K562 (cell line): ENCODE measurements around the gene ZNF627. TPM values are rescaled to one million over a fixed set of nuclear protein-coding genes. Genes with fewer than 3 reads are reported as not detected.
A peak's percentile ranks its signal among the peaks of the same experiment; 100 is the strongest.

ENCODE experiments used
- BRD4 ChIP-seq: fragments of 200-600 bp; sonication (generic); IDR thresholded peaks from 2 replicates; pipeline ENCODE4 v1.6.1; 2017; ENCODE audit warnings: inconsistent platforms
- CBX1 ChIP-seq: sonication (generic); IDR thresholded peaks from 2 replicates; pipeline ENCODE4 v1.6.1; 2016; ENCODE audit warnings: antibody characterized with exemption, low read depth, mild to moderate bottlenecking
- CREM ChIP-seq: IDR thresholded peaks from 2 replicates; pipeline ENCODE4 v1.6.1; 2014; ENCODE audit warnings: antibody characterized with exemption, low read depth
- GATAD2A ChIP-seq: fragments of 450-650 bp; IDR thresholded peaks from 2 replicates; pipeline ENCODE4 v1.6.1; 2017
- GTF2F1 ChIP-seq: IDR thresholded peaks from 2 replicates; pipeline ENCODE4 v1.6.1; 2011; ENCODE audit warnings: low read depth, low read length, improper control_type of control experiment
- IFI16 ChIP-seq: fragments of 250-450 bp; sonication (Bioruptor Pico); IDR thresholded peaks from 2 replicates; pipeline ENCODE4 v2.1.2; 2022; ENCODE audit warnings: mild to moderate bottlenecking, inconsistent platforms
- JUND ChIP-seq, 2 experiments: IDR thresholded peaks; 2 replicates in 1 of 2; 3 replicates in 1 of 2; pipeline ENCODE4 v1.6.1; 2011; ENCODE audit warnings: borderline replicate concordance in 2 of 2, low read depth in 2 of 2, low read length in 2 of 2, improper control_type of control experiment in 1 of 2, missing biosample characterization in 1 of 2, missing genetic modification characterization in 1 of 2, missing genetic modification reagents in 1 of 2
- NCOA1 ChIP-seq: fragments of 450-650 bp; IDR thresholded peaks from 2 replicates; pipeline ENCODE4 v1.6.1; 2016; ENCODE audit warnings: low read depth
- NR2F6 ChIP-seq: fragments of 450-650 bp; formaldehyde crosslinking; IDR thresholded peaks from 2 replicates; pipeline ENCODE4 v1.4.0; 2020; ENCODE audit warnings: mild to moderate bottlenecking
- RFX1 ChIP-seq: fragments of 450-650 bp; IDR thresholded peaks from 2 replicates; pipeline ENCODE4 v1.6.1; 2016; ENCODE audit warnings: mild to moderate bottlenecking, moderate library complexity
- WHSC1 ChIP-seq: IDR thresholded peaks from one replicate; pipeline ENCODE4 v1.6.1; 2012; ENCODE audit warnings: low read length, control low read depth, inconsistent platforms
- ZNF146 ChIP-seq: IDR thresholded peaks from one replicate; pipeline ENCODE4 v1.6.1; 2018; ENCODE audit warnings: missing compliant biosample characterization; ENCODE audit not compliant: unreplicated experiment
- ZNF398 ChIP-seq: fragments of 250-450 bp; sonication (Bioruptor Pico); IDR thresholded peaks from 2 replicates; pipeline ENCODE4 v1.8.0; 2021; ENCODE audit warnings: moderate library complexity, mild to moderate bottlenecking, inconsistent platforms
- ZNF57 ChIP-seq: fragments of 450-650 bp; formaldehyde crosslinking; IDR thresholded peaks from 2 replicates; pipeline ENCODE4 v1.4.0; 2020; ENCODE audit warnings: mild to moderate bottlenecking, moderate library complexity
- polyA plus RNA-seq, 8 experiments: library from polyadenylated mRNA; depleted of rRNA in 4 of 8; stranded (reverse) in 5 of 8; unstranded in 3 of 8; fragments of >200 nt; fragmentation: Nextera tagmentation in 2 of 8; fragmentation: Illumina TruSeq in 1 of 8; extraction: Ambion mirVana in 2 of 8; extraction: Trizol in 1 of 8; gene quantifications; 2 replicates each; pipeline versions ENCODE4 v1.2.1 to v1.2.3, GENCODE V29; 2011 to 2014; ENCODE audit warnings: inconsistent platforms in 1 of 8, missing spikeins in 1 of 8
- total RNA-seq, 7 experiments: library from RNA; depleted of rRNA in 6 of 7; stranded (reverse); fragments of >200 nt in 6 of 7; fragmentation: Illumina TruSeq in 2 of 7; extraction: Trizol in 2 of 7; gene quantifications; 2 replicates each; pipeline versions ENCODE4 v1.2.1 to v1.2.3, GENCODE V29; 2011 to 2021; ENCODE audit warnings: low replicate concordance in 1 of 7
- TF ChIP-seq, protein P1 (sequence below): fragments of 450-650 bp; IDR thresholded peaks from 2 replicates; pipeline ENCODE4 v1.6.1; 2018; ENCODE audit warnings: mild to moderate bottlenecking, low read depth; ENCODE audit not compliant: partially characterized antibody
- TF ChIP-seq, protein P2 (sequence below): fragments of 450-650 bp; IDR thresholded peaks from 2 replicates; pipeline ENCODE4 v1.6.1; 2016; ENCODE audit warnings: low read depth

ZNF627 gene
- total and polyA plus RNA-seq, 9 of the 15 experiments (the other 6 are each of a cell fraction or from before 2014, with no cell fraction given): 6.4 to 19.9 (median 10.6) TPM

- peak; percentile 93 for TF ChIP-seq RFX1
- TF ChIP-seq, protein P1, sequence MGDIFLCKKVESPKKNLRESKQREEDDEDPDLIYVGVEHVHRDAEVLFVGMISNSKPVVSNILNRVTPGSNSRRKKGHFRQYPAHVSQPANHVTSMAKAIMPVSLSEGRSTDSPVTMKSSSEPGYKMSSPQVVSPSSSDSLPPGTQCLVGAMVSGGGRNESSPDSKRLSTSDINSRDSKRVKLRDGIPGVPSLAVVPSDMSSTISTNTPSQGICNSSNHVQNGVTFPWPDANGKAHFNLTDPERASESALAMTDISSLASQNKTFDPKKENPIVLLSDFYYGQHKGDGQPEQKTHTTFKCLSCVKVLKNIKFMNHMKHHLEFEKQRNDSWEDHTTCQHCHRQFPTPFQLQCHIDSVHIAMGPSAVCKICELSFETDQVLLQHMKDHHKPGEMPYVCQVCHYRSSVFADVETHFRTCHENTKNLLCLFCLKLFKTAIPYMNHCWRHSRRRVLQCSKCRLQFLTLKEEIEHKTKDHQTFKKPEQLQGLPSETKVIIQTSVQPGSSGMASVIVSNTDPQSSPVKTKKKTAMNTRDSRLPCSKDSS: no peak
- TF ChIP-seq BRD4: no peak
- no peak for TF ChIP-seq ZNF398
- 0 out of 2 replicates have a peak, but pooled peaks have one; percentile 61 for TF ChIP-seq ZNF57 (CRISPR knock-in tag)
- TF ChIP-seq GATAD2A: peak; percentile 32; the same call in 1 of the 2 replicates
- TF ChIP-seq, protein P2, sequence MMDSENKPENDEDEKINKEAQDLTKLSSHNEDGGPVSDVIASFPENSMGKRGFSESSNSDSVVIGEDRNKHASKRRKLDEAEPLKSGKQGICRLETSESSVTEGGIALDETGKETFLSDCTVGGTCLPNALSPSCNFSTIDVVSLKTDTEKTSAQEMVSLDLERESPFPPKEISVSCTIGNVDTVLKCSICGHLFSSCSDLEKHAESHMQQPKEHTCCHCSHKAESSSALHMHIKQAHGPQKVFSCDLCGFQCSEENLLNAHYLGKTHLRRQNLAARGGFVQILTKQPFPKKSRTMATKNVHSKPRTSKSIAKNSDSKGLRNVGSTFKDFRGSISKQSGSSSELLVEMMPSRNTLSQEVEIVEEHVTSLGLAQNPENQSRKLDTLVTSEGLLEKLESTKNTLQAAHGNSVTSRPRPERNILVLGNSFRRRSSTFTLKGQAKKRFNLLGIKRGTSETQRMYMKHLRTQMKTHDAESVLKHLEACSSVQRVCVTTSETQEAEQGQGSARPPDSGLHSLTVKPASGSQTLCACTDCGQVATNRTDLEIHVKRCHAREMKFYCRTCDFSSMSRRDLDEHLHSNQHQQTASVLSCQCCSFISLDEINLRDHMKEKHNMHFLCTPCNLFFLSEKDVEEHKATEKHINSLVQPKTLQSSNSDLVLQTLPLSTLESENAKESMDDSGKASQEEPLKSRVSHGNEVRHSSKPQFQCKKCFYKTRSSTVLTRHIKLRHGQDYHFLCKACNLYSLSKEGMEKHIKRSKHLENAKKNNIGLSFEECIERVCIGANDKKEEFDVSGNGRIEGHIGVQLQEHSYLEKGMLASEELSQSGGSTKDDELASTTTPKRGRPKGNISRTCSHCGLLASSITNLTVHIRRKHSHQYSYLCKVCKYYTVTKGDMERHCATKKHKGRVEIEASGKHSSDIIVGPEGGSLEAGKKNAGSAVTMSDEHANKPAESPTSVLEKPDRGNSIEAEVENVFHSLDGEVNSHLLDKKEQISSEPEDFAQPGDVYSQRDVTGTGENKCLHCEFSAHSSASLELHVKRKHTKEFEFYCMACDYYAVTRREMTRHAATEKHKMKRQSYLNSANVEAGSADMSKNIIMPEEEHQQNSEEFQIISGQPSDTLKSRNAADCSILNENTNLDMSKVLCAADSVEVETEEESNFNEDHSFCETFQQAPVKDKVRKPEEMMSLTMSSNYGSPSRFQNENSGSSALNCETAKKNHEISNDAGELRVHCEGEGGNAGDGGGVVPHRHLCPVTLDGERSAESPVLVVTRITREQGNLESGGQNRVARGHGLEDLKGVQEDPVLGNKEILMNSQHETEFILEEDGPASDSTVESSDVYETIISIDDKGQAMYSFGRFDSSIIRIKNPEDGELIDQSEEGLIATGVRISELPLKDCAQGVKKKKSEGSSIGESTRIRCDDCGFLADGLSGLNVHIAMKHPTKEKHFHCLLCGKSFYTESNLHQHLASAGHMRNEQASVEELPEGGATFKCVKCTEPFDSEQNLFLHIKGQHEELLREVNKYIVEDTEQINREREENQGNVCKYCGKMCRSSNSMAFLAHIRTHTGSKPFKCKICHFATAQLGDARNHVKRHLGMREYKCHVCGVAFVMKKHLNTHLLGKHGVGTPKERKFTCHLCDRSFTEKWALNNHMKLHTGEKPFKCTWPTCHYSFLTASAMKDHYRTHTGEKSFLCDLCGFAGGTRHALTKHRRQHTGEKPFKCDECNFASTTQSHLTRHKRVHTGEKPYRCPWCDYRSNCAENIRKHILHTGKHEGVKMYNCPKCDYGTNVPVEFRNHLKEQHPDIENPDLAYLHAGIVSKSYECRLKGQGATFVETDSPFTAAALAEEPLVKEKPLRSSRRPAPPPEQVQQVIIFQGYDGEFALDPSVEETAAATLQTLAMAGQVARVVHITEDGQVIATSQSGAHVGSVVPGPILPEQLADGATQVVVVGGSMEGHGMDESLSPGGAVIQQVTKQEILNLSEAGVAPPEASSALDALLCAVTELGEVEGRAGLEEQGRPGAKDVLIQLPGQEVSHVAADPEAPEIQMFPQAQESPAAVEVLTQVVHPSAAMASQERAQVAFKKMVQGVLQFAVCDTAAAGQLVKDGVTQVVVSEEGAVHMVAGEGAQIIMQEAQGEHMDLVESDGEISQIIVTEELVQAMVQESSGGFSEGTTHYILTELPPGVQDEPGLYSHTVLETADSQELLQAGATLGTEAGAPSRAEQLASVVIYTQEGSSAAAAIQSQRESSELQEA: no peak
- TF ChIP-seq CBX1: peak; percentile 45; the same call in 1 of the 2 replicates
- TF ChIP-seq GTF2F1: peak; percentile 72; the same call in 1 of the 2 replicates
- TF ChIP-seq ZNF146 (CRISPR knock-in tag): no peak
- peak; percentile 35; the same call in 1 of the 2 replicates for TF ChIP-seq NCOA1
- no peak for TF ChIP-seq WHSC1
- no peak for TF ChIP-seq IFI16 (CRISPR knock-in tag)
- peak; percentile 43; the same call in 1 of the 2 replicates for TF ChIP-seq JUND (IDR thresholded peaks at IDR 0.05; ENCODE audit: borderline replicate concordance, low read depth, low read length)
- TF ChIP-seq JUND (tag; IDR thresholded peaks at IDR 0.05; ENCODE audit: borderline replicate concordance, low read depth, low read length): peak; percentile 9; the same call in 1 of the 3 replicates
- TF ChIP-seq NR2F6 (CRISPR knock-in tag): no peak
- TF ChIP-seq CREM: peak; percentile 93
Measured at GRCh38 chr19:11597202-11598102, at the start of gene ZNF627 (continued).
